Colon (tissue), 2 donors: Measurements from ENCODE around the gene LRP2.

Experiments used
- FAIRE-seq: peaks from 2 replicates; lab custom pipeline; 2012; peaks lifted over from hg19 to GRCh38; lab: Jason Lieb, UNC
- donor health status: control.
- donor health status: control.

LRP2 gene

GRCh38 chr2:169240405-169240804 is 121.9 kb downstream of the LRP2 start:
- FAIRE-seq, result no peak

GRCh38 chr2:169237939-169238338 is 124.4 kb downstream of the LRP2 start:
- FAIRE-seq, result no peak

GRCh38 chr2:169237286-169237685 is 125.0 kb downstream of the LRP2 start:
- FAIRE-seq, result no peak

GRCh38 chr2:169232551-169233154 is 129.7 kb downstream of the LRP2 start:
- no peak for FAIRE-seq

- no peak for FAIRE-seq
These were observed 132.1 kb downstream of the LRP2 start for GRCh38 chr2:169230204-169230603.

GRCh38 chr2:169229590-169229989 is 132.7 kb downstream of the LRP2 start:
- FAIRE-seq, result no peak

- no peak for FAIRE-seq
These were observed 136.4 kb downstream of the LRP2 start for GRCh38 chr2:169225906-169226305.

- FAIRE-seq, result no peak
These were observed 137.0 kb downstream of the LRP2 start for GRCh38 chr2:169225233-169225750.

- FAIRE-seq, result no peak
These were observed 139.7 kb downstream of the LRP2 start for GRCh38 chr2:169222665-169223064.

- no peak for FAIRE-seq
These were observed 140.5 kb downstream of the LRP2 start for GRCh38 chr2:169221745-169222369.

GRCh38 chr2:169210917-169211316 is 151.4 kb downstream of the LRP2 start:
- FAIRE-seq, result no peak

- no peak for FAIRE-seq
These were observed 154.3 kb downstream of the LRP2 start for GRCh38 chr2:169208026-169208425.

GRCh38 chr2:169205176-169205575 is 157.2 kb downstream of the LRP2 start:
- FAIRE-seq, result no peak

GRCh38 chr2:169203952-169204351 is 158.4 kb downstream of the LRP2 start:
- FAIRE-seq, result no peak

GRCh38 chr2:169200756-169201155 is 161.6 kb downstream of the LRP2 start:
- no peak for FAIRE-seq

GRCh38 chr2:169193618-169194017 is 168.7 kb downstream of the LRP2 start:
- FAIRE-seq, result no peak

- FAIRE-seq, result no peak
These were observed 172.0 kb downstream of the LRP2 start for GRCh38 chr2:169190197-169190775.

GRCh38 chr2:169189132-169189531 is 173.2 kb downstream of the LRP2 start:
- no peak for FAIRE-seq

- no peak for FAIRE-seq
These were observed 176.6 kb downstream of the LRP2 start for GRCh38 chr2:169185711-169186110.

- no peak for FAIRE-seq
These were observed 178.3 kb downstream of the LRP2 start for GRCh38 chr2:169184074-169184473.

- FAIRE-seq, result no peak
These were observed 179.8 kb downstream of the LRP2 start for GRCh38 chr2:169182573-169182972.

GRCh38 chr2:169178804-169179390 is 183.4 kb downstream of the LRP2 start:
- no peak for FAIRE-seq

GRCh38 chr2:169178364-169178763 is 184.0 kb downstream of the LRP2 start:
- no peak for FAIRE-seq
